GM23338 (cell line): ENCODE results near the gene DDX53. TPM values are rescaled to one million over a fixed set of nuclear protein-coding genes. Genes with fewer than 3 reads are reported as not detected.

ENCODE experiments used
- ATAC-seq: fragments of 200-7000 bp; cut with Tn5 transposase; 3 replicates; pipeline ENCODE4 v1.9.1; 2020
- DNase-seq: peaks from one replicate; pipeline ENCODE4 v3.0.0-alpha.2; 2015; ENCODE audit warnings: low spot score
- H2AFZ ChIP-seq: fragments of 200-600 bp; sonication (generic); 2 replicates; pipeline ENCODE4 v1.8.0; 2016; ENCODE audit warnings: antibody characterized with exemption, mild to moderate bottlenecking, moderate library complexity
- H3F3A ChIP-seq: fragments of 200-600 bp; sonication (generic); replicated peaks from 2 replicates; pipeline ENCODE4 v1.8.0; 2017; ENCODE audit warnings: antibody characterized with exemption, mixed run types, low read depth
- H3K27ac ChIP-seq: fragments of 200-600 bp; sonication (generic); 2 replicates; pipeline ENCODE4 v1.6.1; 2016; ENCODE audit warnings: low read depth
- H3K27me3 ChIP-seq: fragments of 200-600 bp; sonication (generic); 2 replicates; pipeline ENCODE4 v1.8.0; 2016; ENCODE audit warnings: mild to moderate bottlenecking, mixed run types, moderate library complexity; ENCODE audit not compliant: insufficient read depth
- H3K36me3 ChIP-seq: fragments of 200-600 bp; sonication (generic); 2 replicates; pipeline ENCODE4 v1.8.0; 2016; ENCODE audit warnings: mild to moderate bottlenecking; ENCODE audit not compliant: insufficient read depth
- H3K4me1 ChIP-seq: fragments of 200-600 bp; sonication (generic); 2 replicates; pipeline ENCODE4 v1.8.0; 2016; ENCODE audit warnings: mild to moderate bottlenecking, moderate library complexity; ENCODE audit not compliant: insufficient read depth
- H3K4me2 ChIP-seq: fragments of 200-600 bp; sonication (generic); 2 replicates; pipeline ENCODE4 v1.7.1; 2017; ENCODE audit warnings: mixed run types
- H3K4me3 ChIP-seq: fragments of 200-600 bp; sonication (generic); 2 replicates; pipeline ENCODE4 v1.6.1; 2016; ENCODE audit warnings: mixed run types
- H3K79me2 ChIP-seq: fragments of 200-600 bp; sonication (generic); replicated peaks from 2 replicates; pipeline ENCODE4 v1.8.0; 2017; ENCODE audit warnings: mild to moderate bottlenecking; ENCODE audit not compliant: insufficient read depth
- H3K9me2 ChIP-seq: fragments of 200-600 bp; sonication (generic); 2 replicates; pipeline ENCODE4 v1.8.0; 2017; ENCODE audit not compliant: insufficient read depth
- H4K20me1 ChIP-seq: fragments of 200-600 bp; sonication (generic); replicated peaks from 2 replicates; pipeline ENCODE4 v1.8.0; 2017; ENCODE audit warnings: mild to moderate bottlenecking; ENCODE audit not compliant: insufficient read depth
- H3K27ac Mint-ChIP-seq: 2 replicates; pipeline ENCODE4 v1.8.0; 2020; ENCODE audit warnings: inconsistent platforms, mild to moderate bottlenecking, moderate library complexity, mixed read lengths
- H3K27me3 Mint-ChIP-seq: 3 replicates; pipeline ENCODE4 v1.8.0; 2022; ENCODE audit warnings: low read depth, mild to moderate bottlenecking, moderate library complexity, mixed read lengths, inconsistent platforms; ENCODE audit not compliant: insufficient read depth, poor library complexity
- H3K36me3 Mint-ChIP-seq: 3 replicates; pipeline ENCODE4 v1.8.0; 2021; ENCODE audit warnings: low read depth, mild to moderate bottlenecking, inconsistent platforms, moderate library complexity, mixed read lengths
- H3K4me1 Mint-ChIP-seq: 3 replicates; pipeline ENCODE4 v1.8.0; 2020; ENCODE audit warnings: mild to moderate bottlenecking, inconsistent platforms, mixed read lengths
- H3K4me3 Mint-ChIP-seq: 3 replicates; pipeline ENCODE4 v1.8.0; 2021; ENCODE audit warnings: moderate library complexity, mild to moderate bottlenecking, inconsistent platforms, mixed read lengths
- H3K9me3 Mint-ChIP-seq: 3 replicates; pipeline ENCODE4 v1.8.0; 2020; ENCODE audit warnings: moderate library complexity, mild to moderate bottlenecking, inconsistent platforms, mixed read lengths
- CREB1 ChIP-seq: fragments of 250-450 bp; sonication (Bioruptor Pico); IDR thresholded peaks from 2 replicates; pipeline ENCODE4 v1.5.0; 2020; ENCODE audit warnings: low read depth, mild to moderate bottlenecking, moderate library complexity
- EZH2 ChIP-seq: fragments of 200-600 bp; sonication (generic); IDR thresholded peaks from one replicate; pipeline ENCODE4 v1.8.0; 2017; ENCODE audit warnings: antibody characterized with exemption, mild to moderate bottlenecking, low read depth; ENCODE audit not compliant: unreplicated experiment
- EZH2phosphoT487 ChIP-seq: fragments of 200-600 bp; sonication (generic); IDR thresholded peaks from one replicate; pipeline ENCODE4 v1.8.1; 2018; ENCODE audit warnings: antibody characterized with exemption; ENCODE audit not compliant: unreplicated experiment
- JUNB ChIP-seq: IDR thresholded peaks from one replicate; pipeline ENCODE4 v1.6.1; 2016; ENCODE audit warnings: antibody characterized with exemption; ENCODE audit not compliant: unreplicated experiment
- NANOG ChIP-seq: IDR thresholded peaks from 2 replicates; pipeline ENCODE4 v1.6.1; 2016; ENCODE audit warnings: antibody characterized with exemption, borderline replicate concordance
- POLR2AphosphoS5 ChIP-seq: IDR thresholded peaks from 2 replicates; pipeline ENCODE4 v1.6.1; 2016; ENCODE audit warnings: antibody characterized with exemption, low read depth
- STAT1 ChIP-seq: IDR thresholded peaks from one replicate; pipeline ENCODE4 v1.6.1; 2016; ENCODE audit warnings: antibody characterized with exemption; ENCODE audit not compliant: unreplicated experiment
- ZNF114 ChIP-seq: fragments of 250-450 bp; sonication (Bioruptor Pico); IDR thresholded peaks from 2 replicates; pipeline ENCODE4 v1.5.0; 2020; ENCODE audit warnings: mild to moderate bottlenecking, moderate library complexity
- ZNF331 ChIP-seq: fragments of 250-450 bp; sonication (Bioruptor Pico); IDR thresholded peaks from 2 replicates; pipeline ENCODE4 v1.5.0; 2020; ENCODE audit warnings: low read depth, mild to moderate bottlenecking, moderate library complexity
- polyA plus RNA-seq: library from polyadenylated mRNA; unstranded; fragments of >200 nt; fragmentation: Nextera tagmentation; extraction: Ambion mirVana; gene quantifications from 2 replicates; pipeline ENCODE4 v1.2.1, GENCODE V29; 2016
- total RNA-seq: library from RNA; depleted of rRNA; stranded (reverse); fragments of >200 nt; shearing (Covaris generic); gene quantifications from 2 replicates; pipeline ENCODE4 v1.2.3, GENCODE V29; 2014
- TF ChIP-seq, protein P1 (sequence below): IDR thresholded peaks from 2 replicates; pipeline ENCODE4 v1.6.1; 2016; ENCODE audit warnings: antibody characterized with exemption
- TF ChIP-seq, protein P2 (sequence below), 2 experiments: fragments of 200-600 bp in 1 of 2; sonication (generic) in 1 of 2; conservative IDR thresholded peaks; 2 replicates each; pipeline versions ENCODE4 v1.5.1 to v1.6.1; 2016 to 2017; ENCODE audit warnings: antibody characterized with exemption in 2 of 2, low read depth in 2 of 2, mild to moderate bottlenecking in 2 of 2, moderate library complexity in 1 of 2
- TF ChIP-seq, protein P3 (sequence below): IDR thresholded peaks from one replicate; pipeline ENCODE4 v1.6.1; 2018; ENCODE audit warnings: antibody characterized with exemption; ENCODE audit not compliant: unreplicated experiment
- TF ChIP-seq, protein P4 (sequence below): fragments of 250-450 bp; sonication (Bioruptor Pico); IDR thresholded peaks from 2 replicates; pipeline ENCODE4 v1.5.0; 2020; ENCODE audit warnings: mild to moderate bottlenecking, moderate library complexity

Gene DDX53
- total and polyA plus RNA-seq, 2 experiments from 2014 or later, result 0.05 TPM; not detected in 1

DNA sequence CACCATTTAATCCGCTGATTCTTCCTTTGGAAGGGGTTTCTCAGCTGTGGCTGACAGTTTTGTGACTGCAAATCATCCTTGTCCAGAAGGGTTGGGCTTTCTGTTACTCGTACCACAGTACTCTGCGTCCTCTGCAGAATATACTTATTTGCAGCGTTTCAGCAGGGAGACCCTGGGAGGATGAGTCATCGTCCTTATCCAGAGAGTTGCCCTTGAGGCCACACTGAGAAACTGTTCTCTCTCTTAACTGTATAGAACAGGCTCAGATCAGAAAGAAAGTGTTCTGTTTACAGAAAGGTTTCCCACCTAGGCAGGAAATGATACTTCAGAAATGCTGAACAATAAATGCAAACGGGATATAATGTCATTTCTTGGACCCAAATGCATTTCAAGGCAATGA lies 47.8 kb upstream of the DDX53 start:
- H3K4me1 Mint-ChIP-seq, result no peaks in the 10 kb centered on the region
- H2AFZ ChIP-seq, result no peak overlapping the region
- no peaks in the 10 kb centered on the region for H3K36me3 Mint-ChIP-seq
- H3K36me3 ChIP-seq, result no peaks in the 10 kb centered on the region
- H3K27me3 Mint-ChIP-seq, result peaks cover 6% of the 10 kb centered on the region
- ATAC-seq, result peak; percentile 53
- no peak overlapping the region for H3K4me3 Mint-ChIP-seq
- DNase-seq, result peak; percentile 8
- H3K9me3 Mint-ChIP-seq, result no peaks in the 10 kb centered on the region
- H4K20me1 ChIP-seq, result no peaks in the 10 kb centered on the region
- no peak for TF ChIP-seq POLR2AphosphoS5
- TF ChIP-seq, protein P1, sequence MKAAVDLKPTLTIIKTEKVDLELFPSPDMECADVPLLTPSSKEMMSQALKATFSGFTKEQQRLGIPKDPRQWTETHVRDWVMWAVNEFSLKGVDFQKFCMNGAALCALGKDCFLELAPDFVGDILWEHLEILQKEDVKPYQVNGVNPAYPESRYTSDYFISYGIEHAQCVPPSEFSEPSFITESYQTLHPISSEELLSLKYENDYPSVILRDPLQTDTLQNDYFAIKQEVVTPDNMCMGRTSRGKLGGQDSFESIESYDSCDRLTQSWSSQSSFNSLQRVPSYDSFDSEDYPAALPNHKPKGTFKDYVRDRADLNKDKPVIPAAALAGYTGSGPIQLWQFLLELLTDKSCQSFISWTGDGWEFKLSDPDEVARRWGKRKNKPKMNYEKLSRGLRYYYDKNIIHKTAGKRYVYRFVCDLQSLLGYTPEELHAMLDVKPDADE, result no peak
- TF ChIP-seq, protein P2, sequence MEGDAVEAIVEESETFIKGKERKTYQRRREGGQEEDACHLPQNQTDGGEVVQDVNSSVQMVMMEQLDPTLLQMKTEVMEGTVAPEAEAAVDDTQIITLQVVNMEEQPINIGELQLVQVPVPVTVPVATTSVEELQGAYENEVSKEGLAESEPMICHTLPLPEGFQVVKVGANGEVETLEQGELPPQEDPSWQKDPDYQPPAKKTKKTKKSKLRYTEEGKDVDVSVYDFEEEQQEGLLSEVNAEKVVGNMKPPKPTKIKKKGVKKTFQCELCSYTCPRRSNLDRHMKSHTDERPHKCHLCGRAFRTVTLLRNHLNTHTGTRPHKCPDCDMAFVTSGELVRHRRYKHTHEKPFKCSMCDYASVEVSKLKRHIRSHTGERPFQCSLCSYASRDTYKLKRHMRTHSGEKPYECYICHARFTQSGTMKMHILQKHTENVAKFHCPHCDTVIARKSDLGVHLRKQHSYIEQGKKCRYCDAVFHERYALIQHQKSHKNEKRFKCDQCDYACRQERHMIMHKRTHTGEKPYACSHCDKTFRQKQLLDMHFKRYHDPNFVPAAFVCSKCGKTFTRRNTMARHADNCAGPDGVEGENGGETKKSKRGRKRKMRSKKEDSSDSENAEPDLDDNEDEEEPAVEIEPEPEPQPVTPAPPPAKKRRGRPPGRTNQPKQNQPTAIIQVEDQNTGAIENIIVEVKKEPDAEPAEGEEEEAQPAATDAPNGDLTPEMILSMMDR (conservative IDR thresholded peaks at IDR 0.05; ENCODE audit: low read depth in 2 of 2), result no peak
- TF ChIP-seq ZNF331 (CRISPR knock-in tag), result no peak
- no peak for TF ChIP-seq CREB1 (CRISPR knock-in tag)
- no peak for TF ChIP-seq EZH2
- TF ChIP-seq EZH2phosphoT487, result no peak
- TF ChIP-seq STAT1, result no peak
- no peak for TF ChIP-seq NANOG
- TF ChIP-seq, protein P3, sequence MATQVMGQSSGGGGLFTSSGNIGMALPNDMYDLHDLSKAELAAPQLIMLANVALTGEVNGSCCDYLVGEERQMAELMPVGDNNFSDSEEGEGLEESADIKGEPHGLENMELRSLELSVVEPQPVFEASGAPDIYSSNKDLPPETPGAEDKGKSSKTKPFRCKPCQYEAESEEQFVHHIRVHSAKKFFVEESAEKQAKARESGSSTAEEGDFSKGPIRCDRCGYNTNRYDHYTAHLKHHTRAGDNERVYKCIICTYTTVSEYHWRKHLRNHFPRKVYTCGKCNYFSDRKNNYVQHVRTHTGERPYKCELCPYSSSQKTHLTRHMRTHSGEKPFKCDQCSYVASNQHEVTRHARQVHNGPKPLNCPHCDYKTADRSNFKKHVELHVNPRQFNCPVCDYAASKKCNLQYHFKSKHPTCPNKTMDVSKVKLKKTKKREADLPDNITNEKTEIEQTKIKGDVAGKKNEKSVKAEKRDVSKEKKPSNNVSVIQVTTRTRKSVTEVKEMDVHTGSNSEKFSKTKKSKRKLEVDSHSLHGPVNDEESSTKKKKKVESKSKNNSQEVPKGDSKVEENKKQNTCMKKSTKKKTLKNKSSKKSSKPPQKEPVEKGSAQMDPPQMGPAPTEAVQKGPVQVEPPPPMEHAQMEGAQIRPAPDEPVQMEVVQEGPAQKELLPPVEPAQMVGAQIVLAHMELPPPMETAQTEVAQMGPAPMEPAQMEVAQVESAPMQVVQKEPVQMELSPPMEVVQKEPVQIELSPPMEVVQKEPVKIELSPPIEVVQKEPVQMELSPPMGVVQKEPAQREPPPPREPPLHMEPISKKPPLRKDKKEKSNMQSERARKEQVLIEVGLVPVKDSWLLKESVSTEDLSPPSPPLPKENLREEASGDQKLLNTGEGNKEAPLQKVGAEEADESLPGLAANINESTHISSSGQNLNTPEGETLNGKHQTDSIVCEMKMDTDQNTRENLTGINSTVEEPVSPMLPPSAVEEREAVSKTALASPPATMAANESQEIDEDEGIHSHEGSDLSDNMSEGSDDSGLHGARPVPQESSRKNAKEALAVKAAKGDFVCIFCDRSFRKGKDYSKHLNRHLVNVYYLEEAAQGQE, result no peak
- TF ChIP-seq, protein P4, sequence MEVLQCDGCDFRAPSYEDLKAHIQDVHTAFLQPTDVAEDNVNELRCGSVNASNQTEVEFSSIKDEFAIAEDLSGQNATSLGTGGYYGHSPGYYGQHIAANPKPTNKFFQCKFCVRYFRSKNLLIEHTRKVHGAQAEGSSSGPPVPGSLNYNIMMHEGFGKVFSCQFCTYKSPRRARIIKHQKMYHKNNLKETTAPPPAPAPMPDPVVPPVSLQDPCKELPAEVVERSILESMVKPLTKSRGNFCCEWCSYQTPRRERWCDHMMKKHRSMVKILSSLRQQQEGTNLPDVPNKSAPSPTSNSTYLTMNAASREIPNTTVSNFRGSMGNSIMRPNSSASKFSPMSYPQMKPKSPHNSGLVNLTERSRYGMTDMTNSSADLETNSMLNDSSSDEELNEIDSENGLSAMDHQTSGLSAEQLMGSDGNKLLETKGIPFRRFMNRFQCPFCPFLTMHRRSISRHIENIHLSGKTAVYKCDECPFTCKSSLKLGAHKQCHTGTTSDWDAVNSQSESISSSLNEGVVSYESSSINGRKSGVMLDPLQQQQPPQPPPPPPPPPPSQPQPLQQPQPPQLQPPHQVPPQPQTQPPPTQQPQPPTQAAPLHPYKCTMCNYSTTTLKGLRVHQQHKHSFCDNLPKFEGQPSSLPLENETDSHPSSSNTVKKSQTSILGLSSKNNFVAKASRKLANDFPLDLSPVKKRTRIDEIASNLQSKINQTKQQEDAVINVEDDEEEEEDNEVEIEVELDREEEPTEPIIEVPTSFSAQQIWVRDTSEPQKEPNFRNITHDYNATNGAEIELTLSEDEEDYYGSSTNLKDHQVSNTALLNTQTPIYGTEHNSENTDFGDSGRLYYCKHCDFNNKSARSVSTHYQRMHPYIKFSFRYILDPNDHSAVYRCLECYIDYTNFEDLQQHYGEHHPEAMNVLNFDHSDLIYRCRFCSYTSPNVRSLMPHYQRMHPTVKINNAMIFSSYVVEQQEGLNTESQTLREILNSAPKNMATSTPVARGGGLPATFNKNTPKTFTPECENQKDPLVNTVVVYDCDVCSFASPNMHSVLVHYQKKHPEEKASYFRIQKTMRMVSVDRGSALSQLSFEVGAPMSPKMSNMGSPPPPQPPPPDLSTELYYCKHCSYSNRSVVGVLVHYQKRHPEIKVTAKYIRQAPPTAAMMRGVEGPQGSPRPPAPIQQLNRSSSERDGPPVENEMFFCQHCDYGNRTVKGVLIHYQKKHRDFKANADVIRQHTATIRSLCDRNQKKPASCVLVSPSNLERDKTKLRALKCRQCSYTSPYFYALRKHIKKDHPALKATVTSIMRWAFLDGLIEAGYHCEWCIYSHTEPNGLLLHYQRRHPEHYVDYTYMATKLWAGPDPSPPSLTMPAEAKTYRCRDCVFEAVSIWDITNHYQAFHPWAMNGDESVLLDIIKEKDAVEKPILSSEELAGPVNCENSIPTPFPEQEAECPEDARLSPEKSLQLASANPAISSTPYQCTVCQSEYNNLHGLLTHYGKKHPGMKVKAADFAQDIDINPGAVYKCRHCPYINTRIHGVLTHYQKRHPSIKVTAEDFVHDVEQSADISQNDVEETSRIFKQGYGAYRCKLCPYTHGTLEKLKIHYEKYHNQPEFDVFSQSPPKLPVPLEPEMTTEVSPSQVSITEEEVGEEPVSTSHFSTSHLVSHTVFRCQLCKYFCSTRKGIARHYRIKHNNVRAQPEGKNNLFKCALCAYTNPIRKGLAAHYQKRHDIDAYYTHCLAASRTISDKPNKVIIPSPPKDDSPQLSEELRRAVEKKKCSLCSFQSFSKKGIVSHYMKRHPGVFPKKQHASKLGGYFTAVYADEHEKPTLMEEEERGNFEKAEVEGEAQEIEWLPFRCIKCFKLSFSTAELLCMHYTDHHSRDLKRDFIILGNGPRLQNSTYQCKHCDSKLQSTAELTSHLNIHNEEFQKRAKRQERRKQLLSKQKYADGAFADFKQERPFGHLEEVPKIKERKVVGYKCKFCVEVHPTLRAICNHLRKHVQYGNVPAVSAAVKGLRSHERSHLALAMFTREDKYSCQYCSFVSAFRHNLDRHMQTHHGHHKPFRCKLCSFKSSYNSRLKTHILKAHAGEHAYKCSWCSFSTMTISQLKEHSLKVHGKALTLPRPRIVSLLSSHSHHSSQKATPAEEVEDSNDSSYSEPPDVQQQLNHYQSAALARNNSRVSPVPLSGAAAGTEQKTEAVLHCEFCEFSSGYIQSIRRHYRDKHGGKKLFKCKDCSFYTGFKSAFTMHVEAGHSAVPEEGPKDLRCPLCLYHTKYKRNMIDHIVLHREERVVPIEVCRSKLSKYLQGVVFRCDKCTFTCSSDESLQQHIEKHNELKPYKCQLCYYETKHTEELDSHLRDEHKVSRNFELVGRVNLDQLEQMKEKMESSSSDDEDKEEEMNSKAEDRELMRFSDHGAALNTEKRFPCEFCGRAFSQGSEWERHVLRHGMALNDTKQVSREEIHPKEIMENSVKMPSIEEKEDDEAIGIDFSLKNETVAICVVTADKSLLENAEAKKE (CRISPR knock-in tag), result no peak
- TF ChIP-seq ZNF114 (CRISPR knock-in tag), result no peak
- no peak for TF ChIP-seq JUNB
- H3K27ac Mint-ChIP-seq, result no peak overlapping the region
- no peaks in the 10 kb centered on the region for H3K79me2 ChIP-seq
- H3K27ac ChIP-seq, result no peak overlapping the region
- H3K4me1 ChIP-seq, result no peaks in the 10 kb centered on the region
- no peaks in the 10 kb centered on the region for H3K27me3 ChIP-seq
- no peak overlapping the region for H3K4me2 ChIP-seq
- H3F3A ChIP-seq, result no peaks in the 10 kb centered on the region
- H3K9me2 ChIP-seq, result no peaks in the 10 kb centered on the region
- no peak overlapping the region for H3K4me3 ChIP-seq
